GM10266 (cell line): ENCODE data around the gene SLC4A8.
"Not testable (repeated sequence)": the region's sequence is repeated elsewhere in the genome, so short reads cannot be mapped to it uniquely, and the experiment has no call there.

Experiments
- DNase-seq: peaks from one replicate; pipeline ENCODE4 v3.0.0; 2012; ENCODE audit errors: extremely low spot score
- TF ChIP-seq, protein P1 (sequence below): IDR thresholded peaks from 2 replicates; pipeline ENCODE4 v1.5.1; 2012; ENCODE audit warnings: mild to moderate bottlenecking, low read depth; ENCODE audit not compliant: control insufficient read depth, insufficient read depth; ENCODE audit errors: missing control alignments

The SLC4A8 gene

DNA sequence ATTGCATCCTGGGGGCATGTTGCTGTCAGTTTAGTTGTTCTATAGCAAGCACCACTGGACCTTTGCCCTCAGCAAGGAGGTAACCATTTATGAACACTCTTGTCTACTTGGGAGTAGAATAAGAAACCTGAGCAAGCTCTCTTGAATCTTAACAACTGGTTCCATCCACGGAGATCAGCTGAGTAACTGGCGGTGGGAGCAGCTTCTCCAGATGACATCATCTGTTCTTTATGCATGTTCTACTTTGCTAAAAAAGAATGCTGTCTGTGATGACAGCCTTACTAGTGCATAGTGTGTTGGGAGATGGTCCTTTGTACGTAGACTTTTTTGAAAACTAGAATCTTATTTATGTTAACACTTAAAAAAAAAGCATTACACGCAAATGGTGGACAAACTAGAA lies 17.7 kb downstream of the SLC4A8 start:
- DNase-seq: no peak
- TF ChIP-seq, protein P1, sequence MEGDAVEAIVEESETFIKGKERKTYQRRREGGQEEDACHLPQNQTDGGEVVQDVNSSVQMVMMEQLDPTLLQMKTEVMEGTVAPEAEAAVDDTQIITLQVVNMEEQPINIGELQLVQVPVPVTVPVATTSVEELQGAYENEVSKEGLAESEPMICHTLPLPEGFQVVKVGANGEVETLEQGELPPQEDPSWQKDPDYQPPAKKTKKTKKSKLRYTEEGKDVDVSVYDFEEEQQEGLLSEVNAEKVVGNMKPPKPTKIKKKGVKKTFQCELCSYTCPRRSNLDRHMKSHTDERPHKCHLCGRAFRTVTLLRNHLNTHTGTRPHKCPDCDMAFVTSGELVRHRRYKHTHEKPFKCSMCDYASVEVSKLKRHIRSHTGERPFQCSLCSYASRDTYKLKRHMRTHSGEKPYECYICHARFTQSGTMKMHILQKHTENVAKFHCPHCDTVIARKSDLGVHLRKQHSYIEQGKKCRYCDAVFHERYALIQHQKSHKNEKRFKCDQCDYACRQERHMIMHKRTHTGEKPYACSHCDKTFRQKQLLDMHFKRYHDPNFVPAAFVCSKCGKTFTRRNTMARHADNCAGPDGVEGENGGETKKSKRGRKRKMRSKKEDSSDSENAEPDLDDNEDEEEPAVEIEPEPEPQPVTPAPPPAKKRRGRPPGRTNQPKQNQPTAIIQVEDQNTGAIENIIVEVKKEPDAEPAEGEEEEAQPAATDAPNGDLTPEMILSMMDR: no peak

DNA sequence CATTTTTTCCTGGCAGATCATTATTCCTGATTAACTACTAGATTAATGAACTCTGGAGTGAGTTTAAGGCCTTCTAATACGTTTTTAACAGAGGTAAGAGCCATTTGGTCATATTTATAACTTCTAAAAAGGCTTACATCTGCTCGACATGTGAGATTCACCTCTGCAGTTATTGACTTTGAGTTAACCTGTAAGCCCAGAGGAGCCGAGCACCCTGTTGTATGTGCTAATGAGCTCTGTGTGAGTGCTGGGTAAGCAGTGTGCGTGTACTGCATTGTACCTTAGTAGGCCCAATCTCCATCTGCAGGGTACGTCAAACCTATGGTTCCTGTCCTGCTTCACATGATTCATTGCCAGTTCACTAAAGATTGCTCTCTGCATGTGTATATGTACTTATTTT lies 18.9 kb downstream of the SLC4A8 start:
- DNase-seq: no peak
- TF ChIP-seq, protein P1: no peak

DNA sequence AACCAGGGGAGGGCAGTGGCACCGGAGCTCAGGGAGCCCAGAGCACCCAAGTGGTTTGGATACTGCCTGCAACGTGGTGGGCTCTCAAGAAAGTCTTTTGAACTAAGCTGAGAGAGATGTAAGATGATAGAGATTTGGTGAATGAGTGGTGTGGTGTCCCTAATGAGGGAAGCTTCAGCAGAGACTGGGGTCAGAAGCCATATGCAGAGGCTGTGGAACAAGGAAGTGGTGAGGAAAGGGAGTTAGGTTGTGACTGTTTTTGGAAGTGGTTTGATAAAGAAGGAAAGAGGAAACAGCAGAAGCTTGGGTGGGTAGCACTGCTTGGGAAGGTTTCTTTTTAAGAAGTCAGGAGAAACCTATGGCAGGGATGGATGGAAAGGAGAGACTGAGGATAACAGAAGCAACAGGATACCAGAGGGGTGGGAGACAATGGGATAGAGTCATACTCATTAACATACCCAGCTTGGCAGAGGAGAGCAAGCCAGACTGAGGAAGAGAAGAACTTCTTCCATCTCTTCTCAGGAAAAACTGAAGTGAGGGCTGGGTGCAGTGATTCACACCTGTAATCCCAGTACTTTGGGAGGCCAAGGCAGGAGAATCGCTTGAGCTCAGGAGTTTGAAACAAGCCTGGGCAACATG lies 24.1 kb downstream of the SLC4A8 start:
- DNase-seq: no peak
- TF ChIP-seq, protein P1: no peak

DNA sequence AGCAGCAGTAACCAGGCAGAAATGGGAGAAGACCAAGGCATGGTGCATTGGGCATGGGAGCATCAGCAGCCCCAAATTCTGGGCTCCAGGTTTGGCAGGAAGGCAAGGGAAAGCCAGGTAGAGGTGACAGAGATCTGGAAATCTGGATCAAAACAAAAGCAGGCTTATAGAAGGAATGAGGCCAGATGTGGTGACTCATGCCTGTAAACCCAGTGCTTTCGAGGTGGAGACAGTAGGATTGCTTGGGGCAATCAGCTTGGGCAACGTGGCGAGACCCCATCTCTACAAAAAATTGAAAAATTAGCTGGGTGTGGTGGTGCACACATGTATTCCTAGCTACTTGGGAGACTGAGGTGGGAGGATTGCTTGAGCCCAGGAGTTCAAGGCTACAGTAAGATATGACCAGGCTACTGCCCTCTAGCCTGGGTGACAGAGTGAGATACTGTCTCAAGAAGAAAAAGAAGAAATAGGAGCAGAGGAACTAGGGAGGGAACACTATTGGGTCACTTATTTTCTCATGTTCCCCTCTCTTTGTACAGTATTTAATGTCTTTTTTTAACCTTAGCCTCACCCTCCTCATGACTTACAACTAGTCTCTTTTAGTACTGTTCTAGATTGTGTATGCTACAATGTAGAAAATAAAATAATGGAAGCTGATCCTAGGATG lies 25.1 kb downstream of the SLC4A8 start:
- TF ChIP-seq, protein P1: no peak
- no peak for DNase-seq

DNA sequence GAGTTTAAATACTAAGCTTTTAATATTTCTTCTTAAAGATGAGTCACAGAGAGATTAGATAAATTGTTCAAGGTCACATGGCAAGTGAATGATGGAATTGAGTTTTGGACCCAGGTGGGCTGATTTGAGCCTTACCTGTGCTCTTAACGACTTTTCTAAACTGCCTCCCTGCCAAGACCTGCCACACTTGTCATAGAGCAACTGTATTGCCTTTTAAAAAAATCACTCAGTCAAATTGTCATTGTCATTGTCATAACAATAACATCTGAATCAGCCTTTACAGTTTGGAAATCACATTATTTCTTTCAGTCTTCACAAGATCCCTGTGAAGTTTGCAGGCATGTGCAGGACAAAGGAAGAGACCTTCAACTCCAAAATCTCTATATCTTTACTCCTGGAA lies 25.7 kb downstream of the SLC4A8 start:
- no peak for DNase-seq
- TF ChIP-seq, protein P1: no peak

DNA sequence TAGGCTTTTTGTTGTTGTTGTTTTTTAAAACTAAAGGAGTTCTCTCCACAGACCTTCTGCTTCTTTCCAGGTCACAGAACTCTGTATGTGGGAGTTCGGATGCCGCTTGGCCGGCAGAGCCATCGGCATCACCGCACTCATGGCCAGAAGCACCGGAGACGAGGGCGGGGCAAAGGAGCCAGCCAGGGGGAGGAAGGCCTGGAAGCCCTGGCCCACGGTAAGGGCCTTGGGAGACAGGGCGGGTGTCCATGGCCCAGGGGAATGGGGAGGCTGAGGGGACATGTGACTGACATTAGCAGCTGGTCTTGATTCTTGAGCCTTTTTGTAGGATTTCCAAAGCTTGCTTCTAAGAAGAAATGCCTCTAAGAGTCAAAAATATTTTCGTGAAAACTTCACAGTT lies 26.2 kb downstream of the SLC4A8 start:
- TF ChIP-seq, protein P1: no peak
- DNase-seq: no peak

DNA sequence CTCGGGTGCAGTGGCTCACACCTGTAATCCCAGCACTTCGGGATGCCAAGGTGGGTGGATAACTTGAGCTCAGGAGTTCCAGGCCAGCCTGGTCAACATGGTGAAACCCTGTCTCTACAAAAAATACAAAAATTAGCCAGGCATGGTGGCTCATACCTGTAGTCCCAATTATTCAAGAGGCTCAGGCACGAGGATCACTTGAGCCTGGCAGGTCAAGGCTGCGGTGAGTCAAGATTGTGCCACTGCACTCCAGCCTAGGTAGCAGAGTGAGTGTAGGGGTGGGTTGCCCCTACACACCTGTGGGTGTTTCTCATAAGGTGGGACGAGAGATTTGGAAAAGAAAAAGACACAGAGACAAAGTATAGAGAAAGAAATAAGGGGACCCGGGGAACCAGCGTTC lies 29.4 kb downstream of the SLC4A8 start:
- not testable (repeated sequence) for DNase-seq

DNA sequence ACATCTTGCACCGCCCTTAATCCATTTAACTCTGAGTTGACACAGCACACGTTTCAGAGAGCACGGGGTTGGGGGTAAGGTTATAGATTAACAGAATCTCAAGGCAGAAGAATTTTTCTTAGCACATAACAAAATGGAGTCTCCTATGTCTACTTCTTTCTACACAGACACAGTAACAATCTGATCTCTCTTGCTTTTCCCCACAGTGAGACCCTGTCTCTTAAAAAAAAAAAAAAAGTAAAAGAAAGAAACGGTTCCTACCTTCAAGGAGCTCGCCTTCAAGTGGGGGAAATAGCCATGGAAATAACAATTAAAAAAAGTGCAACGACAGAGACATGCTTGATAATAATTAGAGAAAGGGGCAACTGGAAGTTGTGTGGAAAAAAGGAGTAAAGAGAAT lies 30.4 kb downstream of the SLC4A8 start:
- not testable (repeated sequence) for DNase-seq
